Ascending aorta (tissue), 2 donors: ENCODE data around the gene TNFSF12. TPM values are rescaled to one million over a fixed set of nuclear protein-coding genes. Genes with fewer than 3 reads are reported as not detected.

Experiments
- DNase-seq, 2 donors: peaks; one replicate each; pipeline ENCODE4 v3.0.0-alpha.2; 2019; ENCODE audit warnings: low spot score in 2 of 2
- H3K27ac ChIP-seq, 2 donors: fragments of 200-600 bp; sonication (generic); one replicate each; pipeline ENCODE4 v1.5.1; 2016 to 2017; ENCODE audit warnings: mild to moderate bottlenecking in 1 of 2
- H3K27me3 ChIP-seq: fragments of 200-600 bp; sonication (generic); one replicate; pipeline ENCODE4 v1.5.1; 2017
- H3K36me3 ChIP-seq, 2 donors: fragments of 200-600 bp; sonication (generic); one replicate each; pipeline ENCODE4 v1.5.1; 2016
- H3K4me1 ChIP-seq, 2 donors: fragments of 200-600 bp; sonication (generic); one replicate each; pipeline ENCODE4 v1.5.1; 2016 to 2017; ENCODE audit warnings: mild to moderate bottlenecking in 1 of 2
- H3K4me3 ChIP-seq, 2 donors: fragments of 200-600 bp; sonication (generic); one replicate each; pipeline ENCODE4 v1.5.1; 2016 to 2017; ENCODE audit warnings: mild to moderate bottlenecking in 1 of 2
- H3K9me3 ChIP-seq, 2 donors: fragments of 200-600 bp; sonication (generic); one replicate each; pipeline ENCODE4 v1.5.1; 2016
- CTCF ChIP-seq, 3 experiments: fragments of 200-600 bp in 2 of 3; fragments of 450-650 bp in 1 of 3; sonication (generic) in 2 of 3; IDR thresholded peaks; one replicate each; pipeline ENCODE4 v1.5.1; 2016 to 2019; ENCODE audit warnings: antibody characterized with exemption in 3 of 3, mild to moderate bottlenecking in 1 of 3, moderate library complexity in 1 of 3
- intact Hi-C: fragments of 100-400 bp; cut with DNase I; formaldehyde crosslinking; loops from one replicate; pipeline ENCODE4 v1.15.1; 2023
- total RNA-seq: library from RNA; depleted of rRNA; stranded (reverse); fragments of >200 nt; gene quantifications from one replicate; pipeline ENCODE4 v1.1.0, GENCODE V29; 2016

The TNFSF12 gene
- total RNA-seq, 1 donor from 2014 or later = 88.6 TPM

- peaks cover 39 to 54% of the 10 kb centered on the region in 2 donors for H3K4me1 ChIP-seq
- DNase-seq = no peak
- no peaks in the 10 kb centered on the region for H3K9me3 ChIP-seq
- peak overlapping the region; percentile 90 to 97 for H3K27ac ChIP-seq
- H3K27me3 ChIP-seq = no peaks in the 10 kb centered on the region
- TF ChIP-seq CTCF (IDR thresholded peaks at IDR 0.05) = no peak
- intact Hi-C loops = loop anchor here (2.0 kb wide), 2 partner anchors 123 to 155 kb away; partner anchors contain the start of gene TMEM256
- H3K36me3 ChIP-seq = peaks cover 14 to 15% of the 10 kb centered on the region in 2 donors
- H3K4me3 ChIP-seq = peak overlapping the region; percentile 53 to 92
Measured at GRCh38 chr17:7559320-7560171, 10.7 kb downstream of the TNFSF12 start.

GRCh38 chr17:7560172-7561027 is 11.5 kb downstream of the TNFSF12 start:
- intact Hi-C loops = loop anchor here (1.0 to 2.0 kb wide), 7 partner anchors 11 to 208 kb away; partner anchors contain the start of genes KCTD11, POLR2A, TMEM256 and TNFSF12
- no peaks in the 10 kb centered on the region for H3K27me3 ChIP-seq
- DNase-seq = peak in 1 of 2 donors; percentile 80

GRCh38 chr17:7561028-7561575 is 12.2 kb downstream of the TNFSF12 start:
- H3K4me1 ChIP-seq = peaks cover 39 to 56% of the 10 kb centered on the region in 2 donors
- TF ChIP-seq CTCF (IDR thresholded peaks at IDR 0.05) = peak; percentile 84 to 96 (median 84)
- peak overlapping the region; percentile 90 to 97 for H3K27ac ChIP-seq
- intact Hi-C loops = loop anchor here (1.0 to 2.0 kb wide), 7 partner anchors 11 to 209 kb away; partner anchors contain the start of genes KCTD11, POLR2A, TMEM256 and TNFSF12
- H3K9me3 ChIP-seq = no peaks in the 10 kb centered on the region
- peaks cover 30% of the 10 kb centered on the region in 2 donors for H3K36me3 ChIP-seq
- no peaks in the 10 kb centered on the region for H3K27me3 ChIP-seq
- H3K4me3 ChIP-seq = peak overlapping the region; percentile 67 to 92
- DNase-seq = peak; percentile 57 to 94

More at GRCh38 chr17:7560172-7561027, 11.5 kb downstream of the TNFSF12 start:
- H3K4me1 ChIP-seq = peaks cover 39 to 56% of the 10 kb centered on the region in 2 donors
- peak; percentile 45 to 54 (median 46) for TF ChIP-seq CTCF (IDR thresholded peaks at IDR 0.05)
- peak overlapping the region; percentile 90 to 97 for H3K27ac ChIP-seq
- no peaks in the 10 kb centered on the region for H3K9me3 ChIP-seq
- peak overlapping the region; percentile 53 to 92 for H3K4me3 ChIP-seq
- peaks cover 23% of the 10 kb centered on the region in 2 donors for H3K36me3 ChIP-seq

GRCh38 chr17:7561589-7562207 is 12.8 kb downstream of the TNFSF12 start, which contains the start of gene SENP3:
TSS of gene SENP3 (plus strand) at chr17:7561919. CDS start at chr17:7563077, 1,158 bp downstream.
- Histone ChIP-seq H3K4me3 (peak within 1 kb of the TSS; percentile 67 to 92), H3K27ac (peak within 1 kb of the TSS; percentile 90 to 97), H3K27me3 (no peaks in the 10 kb centered on the region), H3K4me1 (peaks cover 39 to 56% of the 10 kb centered on the region in 2 donors), H3K36me3 (peaks cover 34 to 36% of the 10 kb centered on the region in 2 donors), H3K9me3 (no peaks in the 10 kb centered on the region)
- intact Hi-C loops = loop anchor here (1.0 to 2.0 kb wide), 7 partner anchors 11 to 209 kb away; partner anchors contain the start of genes KCTD11, POLR2A, TMEM256 and TNFSF12
- peak; percentile 54 to 94 for DNase-seq
- no peak for TF ChIP-seq CTCF (IDR thresholded peaks at IDR 0.05)
